Naive thymus-derived CD4-positive, alpha-beta T cell (primary cell): ENCODE data around the gene TSPAN9. TPM values are rescaled to one million over a fixed set of nuclear protein-coding genes. Genes with fewer than 3 reads are reported as not detected.

ENCODE experiments used
- ATAC-seq: fragments of 150-1000 bp; cut with Tn5 transposase; 2 replicates; pipeline ENCODE4 v1.10.0; 2021; ENCODE audit warnings: mild to moderate bottlenecking, moderate library complexity
- CTCF ChIA-PET: fragments of 350-600 bp; sonication (Branson Sonifier 250); formaldehyde crosslinking; loops from one replicate; lab custom pipeline; 2021; ENCODE audit warnings: antibody characterized with exemption; lab: Charles Lee
- POLR2A ChIA-PET: fragments of 350-600 bp; sonication (Branson Sonifier 250); formaldehyde crosslinking; loops from one replicate; lab custom pipeline; 2021; ENCODE audit warnings: antibody characterized with exemption, inconsistent platforms; lab: Charles Lee
- DNase-seq, 9 donors: peaks; one replicate each; pipeline versions ENCODE4 v3.0.0 to v3.0.0-alpha.2; 2020 to 2022; ENCODE audit warnings: mixed read lengths in 1 of 9
- H3K27ac ChIP-seq: one replicate; pipeline ENCODE4 v1.7.0; 2013; ENCODE audit warnings: mild to moderate bottlenecking, low read depth, low read length, moderate library complexity
- H3K27me3 ChIP-seq, 2 donors: one replicate each; pipeline ENCODE4 v1.7.0; 2013; ENCODE audit warnings: low read length in 2 of 2, mild to moderate bottlenecking in 2 of 2, moderate library complexity in 2 of 2; ENCODE audit not compliant: control insufficient read depth in 2 of 2, insufficient read depth in 2 of 2
- H3K36me3 ChIP-seq, 3 experiments: 1 replicate in 2 of 3; 2 replicates in 1 of 3; pipeline ENCODE4 v1.7.0; 2013; ENCODE audit warnings: low read length in 3 of 3, mild to moderate bottlenecking in 3 of 3, moderate library complexity in 1 of 3; ENCODE audit not compliant: insufficient read depth in 3 of 3, control insufficient read depth in 2 of 3
- H3K4me1 ChIP-seq, 2 donors: one replicate each; pipeline ENCODE4 v1.7.0; 2013; ENCODE audit warnings: low read length in 2 of 2, mild to moderate bottlenecking in 2 of 2, moderate library complexity in 1 of 2; ENCODE audit not compliant: control insufficient read depth in 2 of 2, insufficient read depth in 2 of 2
- H3K4me3 ChIP-seq: 2 replicates; pipeline ENCODE4 v1.7.0; 2013; ENCODE audit warnings: mild to moderate bottlenecking, low read length
- H3K9me3 ChIP-seq, 3 experiments: 1 replicate in 2 of 3; 2 replicates in 1 of 3; pipeline ENCODE4 v1.7.0; 2013; ENCODE audit warnings: low read length in 3 of 3; ENCODE audit not compliant: control insufficient read depth in 2 of 3
- H3K27ac Mint-ChIP-seq, 9 donors: one replicate each; pipeline ENCODE4 v1.8.0; 2020 to 2022; ENCODE audit warnings: mixed read lengths in 9 of 9, mild to moderate bottlenecking in 8 of 9, moderate library complexity in 5 of 9, inconsistent platforms in 2 of 9
- H3K27me3 Mint-ChIP-seq, 5 donors: one replicate each; pipeline ENCODE4 v1.8.0; 2021 to 2022; ENCODE audit warnings: mixed read lengths in 5 of 5, mild to moderate bottlenecking in 1 of 5
- H3K36me3 Mint-ChIP-seq, 5 donors: one replicate each; pipeline ENCODE4 v1.8.0; 2020 to 2022; ENCODE audit warnings: mixed read lengths in 5 of 5, mild to moderate bottlenecking in 3 of 5, inconsistent platforms in 1 of 5
- H3K4me1 Mint-ChIP-seq, 7 donors: one replicate each; pipeline ENCODE4 v1.8.0; 2020 to 2022; ENCODE audit warnings: mixed read lengths in 7 of 7, mild to moderate bottlenecking in 3 of 7, inconsistent platforms in 1 of 7
- H3K4me3 Mint-ChIP-seq, 10 donors: one replicate each; pipeline ENCODE4 v1.8.0; 2020 to 2022; ENCODE audit warnings: mild to moderate bottlenecking in 10 of 10, mixed read lengths in 10 of 10, moderate library complexity in 6 of 10, inconsistent platforms in 2 of 10
- H3K9me3 Mint-ChIP-seq, 11 donors: one replicate each; pipeline ENCODE4 v1.8.0; 2020 to 2022; ENCODE audit warnings: mixed read lengths in 11 of 11, mild to moderate bottlenecking in 4 of 11, inconsistent platforms in 1 of 11, moderate library complexity in 1 of 11
- intact Hi-C, 2 donors: fragments of 100-400 bp; cut with micrococcal nuclease; formaldehyde crosslinking; loops; one replicate each; pipeline ENCODE4 v1.15.1; 2023
- polyA plus RNA-seq, 2 donors: library from polyadenylated mRNA; unstranded; fragments of 300-500 nt; fragmentation: Illumina TruSeq; gene quantifications; one replicate each; pipeline ENCODE4 v1.2.3, GENCODE V29; 2021
- total RNA-seq, 6 experiments: library from RNA in 5 of 6; stranded (reverse) in 5 of 6; gene quantifications; 1 replicate in 5 of 6; 2 replicates in 1 of 6; pipeline ENCODE4 v1.2.3 and lab custom pipeline; 2021 to 2026

The TSPAN9 gene
- total and polyA plus RNA-seq, 7 experiments from 2014 or later = 0.20 to 1.8 (median 1.1) TPM; not detected in 1

- H3K4me1 Mint-ChIP-seq = peaks cover 14 to 18% (median 18%) of the 10 kb centered on the region in 7 donors
- Histone ChIP-seq H3K36me3 (no peaks in the 10 kb centered on the region), H3K4me1 (peaks cover 9 to 15% of the 10 kb centered on the region in 2 donors), H3K27me3 (peaks cover 0 to 4% of the 10 kb centered on the region in 2 donors), H3K9me3 (no peaks in the 10 kb centered on the region), H3K4me3 (no peak overlapping the region), H3K27ac (no peak overlapping the region)
- ChIA-PET POLR2A (no interaction called here), CTCF (no interaction called here)
- peaks cover 0 to 5% (median 2%) of the 10 kb centered on the region in 5 donors for H3K36me3 Mint-ChIP-seq
- ATAC-seq = no peak
- no peak for DNase-seq
- no peak overlapping the region for H3K27ac Mint-ChIP-seq
- intact Hi-C loops = no loop called here
- H3K27me3 Mint-ChIP-seq = peaks cover 17 to 55% (median 40%) of the 10 kb centered on the region in 5 donors
- H3K4me3 Mint-ChIP-seq = no peak overlapping the region
- H3K9me3 Mint-ChIP-seq = peaks cover 0 to 14% (median 6%) of the 10 kb centered on the region in 11 donors
These were observed 48.5 kb downstream of the TSPAN9 start for GRCh38 chr12:3125674-3126073.

- intact Hi-C loops = no loop called here
- Mint-ChIP-seq H3K4me3 (no peak overlapping the region), H3K27me3 (peaks cover 33 to 61% (median 60%) of the 10 kb centered on the region in 5 donors), H3K4me1 (peaks cover 16 to 26% (median 22%) of the 10 kb centered on the region in 7 donors), H3K9me3 (peaks cover 0 to 14% (median 6%) of the 10 kb centered on the region in 11 donors), H3K27ac (no peak overlapping the region), H3K36me3 (peaks cover 0 to 5% (median 2%) of the 10 kb centered on the region in 5 donors)
- Histone ChIP-seq H3K4me1 (peaks cover 9 to 15% of the 10 kb centered on the region in 2 donors), H3K9me3 (no peaks in the 10 kb centered on the region), H3K36me3 (no peaks in the 10 kb centered on the region), H3K27me3 (peaks cover 0 to 8% of the 10 kb centered on the region in 2 donors), H3K27ac (no peak overlapping the region), H3K4me3 (no peak overlapping the region)
- DNase-seq (no peak), ATAC-seq (no peak)
- POLR2A ChIA-PET = no interaction called here
- CTCF ChIA-PET = no interaction called here
These were observed 50.7 kb downstream of the TSPAN9 start for GRCh38 chr12:3127832-3128231.

- H3K36me3 Mint-ChIP-seq = peaks cover 0 to 5% (median 2%) of the 10 kb centered on the region in 5 donors
- peaks cover 33 to 66% (median 60%) of the 10 kb centered on the region in 5 donors for H3K27me3 Mint-ChIP-seq
- peak overlapping the region in 1 of 9 donors; percentile 12 for H3K27ac Mint-ChIP-seq
- Histone ChIP-seq H3K36me3 (no peaks in the 10 kb centered on the region), H3K4me3 (no peak overlapping the region), H3K4me1 (peaks cover 9 to 15% of the 10 kb centered on the region in 2 donors), H3K9me3 (no peaks in the 10 kb centered on the region), H3K27ac (no peak overlapping the region), H3K27me3 (peaks cover 0 to 11% of the 10 kb centered on the region in 2 donors)
- intact Hi-C loops = no loop called here
- peak overlapping the region in 4 of 10 donors; percentile 6 to 67 (median 60) for H3K4me3 Mint-ChIP-seq
- DNase-seq (no peak), ATAC-seq (no peak)
- H3K9me3 Mint-ChIP-seq = peaks cover 0 to 12% (median 6%) of the 10 kb centered on the region in 11 donors
- CTCF ChIA-PET = no interaction called here
- POLR2A ChIA-PET = no interaction called here
- peaks cover 16 to 26% (median 22%) of the 10 kb centered on the region in 7 donors for H3K4me1 Mint-ChIP-seq
These were observed 51.5 kb downstream of the TSPAN9 start for GRCh38 chr12:3128498-3129293.

DNA sequence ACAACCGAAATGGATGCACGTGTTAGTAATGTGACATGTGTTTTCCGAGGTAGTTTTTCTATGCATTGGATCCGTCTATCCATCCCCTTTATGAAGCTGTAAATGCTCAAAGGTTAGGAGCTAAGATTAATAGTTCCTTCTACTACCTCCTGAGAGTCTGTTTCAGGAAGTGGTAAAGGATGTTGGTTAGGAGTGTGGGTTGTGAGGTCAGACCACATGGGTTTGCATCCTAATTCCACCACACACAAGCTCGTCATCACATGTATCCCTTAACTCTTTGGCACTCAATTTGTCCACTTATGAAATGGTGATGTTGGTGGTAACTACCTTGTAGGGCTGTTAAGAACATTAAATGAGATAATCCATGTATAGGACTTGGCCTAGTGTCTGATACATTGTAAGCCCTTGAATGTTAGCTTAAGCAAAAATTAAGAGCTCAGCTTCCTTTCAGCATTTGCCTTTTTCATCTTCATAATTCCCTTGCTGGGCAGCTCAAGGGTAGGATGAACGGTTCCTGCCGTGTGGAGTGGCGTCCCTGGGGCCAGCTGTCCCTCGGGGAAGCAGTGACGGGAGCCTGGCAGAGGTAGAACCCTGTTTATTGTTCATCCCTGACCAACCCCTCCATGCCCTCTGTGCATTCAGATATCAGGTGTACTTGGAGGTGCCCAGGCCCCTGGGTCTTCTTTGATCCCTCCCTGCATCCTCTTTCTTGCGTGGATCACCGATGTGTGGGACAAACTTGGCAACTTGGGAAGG lies 52.3 kb downstream of the TSPAN9 start:
- H3K4me1 Mint-ChIP-seq = peaks cover 16 to 26% (median 22%) of the 10 kb centered on the region in 7 donors
- no peak overlapping the region for H3K27ac ChIP-seq
- peaks cover 9 to 15% of the 10 kb centered on the region in 2 donors for H3K4me1 ChIP-seq
- peak; percentile 53 for ATAC-seq
- H3K36me3 Mint-ChIP-seq = peaks cover 0 to 5% (median 2%) of the 10 kb centered on the region in 5 donors
- DNase-seq = peak in 4 of 9 donors; percentile 16 to 36 (median 31)
- no peak overlapping the region for H3K4me3 ChIP-seq
- H3K9me3 Mint-ChIP-seq = peaks cover 0 to 12% (median 6%) of the 10 kb centered on the region in 11 donors
- no peaks in the 10 kb centered on the region for H3K9me3 ChIP-seq
- CTCF ChIA-PET = no interaction called here
- H3K36me3 ChIP-seq = no peaks in the 10 kb centered on the region
- POLR2A ChIA-PET = no interaction called here
- peak overlapping the region in 5 of 10 donors; percentile 4 to 67 (median 56) for H3K4me3 Mint-ChIP-seq
- peaks cover 33 to 69% (median 62%) of the 10 kb centered on the region in 5 donors for H3K27me3 Mint-ChIP-seq
- H3K27ac Mint-ChIP-seq = peak overlapping the region in 3 of 9 donors; percentile 12 to 74 (median 23)
- H3K27me3 ChIP-seq = peaks cover 0 to 14% of the 10 kb centered on the region in 2 donors
- intact Hi-C loops = no loop called here

DNA sequence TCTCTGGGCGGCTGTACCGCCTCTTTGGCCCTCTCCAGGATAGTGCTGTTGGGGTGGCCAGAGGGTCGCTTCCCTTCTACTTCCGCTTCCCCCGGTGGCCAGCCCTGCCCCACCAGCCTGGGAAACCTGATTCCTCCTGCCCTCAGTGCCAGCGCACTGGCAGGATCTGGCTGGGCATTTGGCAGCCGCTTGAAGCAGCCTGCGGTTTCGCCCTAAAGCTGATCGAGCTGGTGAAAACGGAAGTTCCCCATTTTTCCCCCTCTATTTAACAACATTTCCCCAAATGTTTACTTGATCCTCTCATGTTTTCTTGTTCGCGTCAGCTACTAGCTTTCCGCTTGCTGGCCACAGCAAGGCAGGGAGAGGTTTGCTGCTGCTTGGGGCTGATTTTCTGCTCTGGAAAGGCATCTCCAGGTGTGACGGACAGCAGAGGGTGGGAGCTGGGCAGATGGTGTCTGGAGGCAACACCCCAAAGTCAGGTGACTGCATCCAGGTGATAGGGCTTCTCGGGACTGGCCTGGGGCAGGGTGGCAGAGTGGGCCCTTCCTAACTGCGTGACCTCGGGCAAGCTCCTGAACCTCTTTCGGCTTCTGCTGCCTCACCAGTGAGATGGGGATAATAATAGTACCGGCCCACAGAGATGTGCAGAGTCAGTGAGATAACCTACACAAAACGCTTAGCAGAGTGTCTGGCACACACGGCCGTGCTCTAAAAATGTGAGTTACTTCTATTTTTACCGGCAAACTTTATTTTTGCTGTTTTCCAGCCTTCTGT lies 53.1 kb downstream of the TSPAN9 start:
- H3K4me3 Mint-ChIP-seq = peak overlapping the region in 5 of 10 donors; percentile 35 to 67 (median 63)
- CTCF ChIA-PET = no interaction called here
- peaks cover 0 to 5% (median 2%) of the 10 kb centered on the region in 5 donors for H3K36me3 Mint-ChIP-seq
- no peaks in the 10 kb centered on the region for H3K36me3 ChIP-seq
- H3K27me3 ChIP-seq = peaks cover 0 to 14% of the 10 kb centered on the region in 2 donors
- peaks cover 16 to 26% (median 22%) of the 10 kb centered on the region in 7 donors for H3K4me1 Mint-ChIP-seq
- no peak overlapping the region for H3K27ac ChIP-seq
- peaks cover 0 to 12% (median 4%) of the 10 kb centered on the region in 11 donors for H3K9me3 Mint-ChIP-seq
- no peak overlapping the region for H3K4me3 ChIP-seq
- H3K27me3 Mint-ChIP-seq = peaks cover 37 to 76% (median 65%) of the 10 kb centered on the region in 5 donors
- no peak overlapping the region for H3K27ac Mint-ChIP-seq
- DNase-seq (no peak), ATAC-seq (no peak)
- no peaks in the 10 kb centered on the region for H3K9me3 ChIP-seq
- H3K4me1 ChIP-seq = peaks cover 9 to 15% of the 10 kb centered on the region in 2 donors
- POLR2A ChIA-PET = no interaction called here
- intact Hi-C loops = no loop called here

GRCh38 chr12:3131129-3131528 lies 54.0 kb downstream of the TSPAN9 start:
- peaks cover 0 to 14% of the 10 kb centered on the region in 2 donors for H3K27me3 ChIP-seq
- intact Hi-C loops = no loop called here
- DNase-seq (no peak), ATAC-seq (no peak)
- peak overlapping the region in 2 of 10 donors; percentile 21 to 56 for H3K4me3 Mint-ChIP-seq
- H3K9me3 ChIP-seq = no peaks in the 10 kb centered on the region
- no peak overlapping the region for H3K27ac ChIP-seq
- POLR2A ChIA-PET = no interaction called here
- no peak overlapping the region for H3K4me3 ChIP-seq
- peaks cover 9 to 15% of the 10 kb centered on the region in 2 donors for H3K4me1 ChIP-seq
- peaks cover 0 to 10% (median 3%) of the 10 kb centered on the region in 11 donors for H3K9me3 Mint-ChIP-seq
- no peak overlapping the region for H3K27ac Mint-ChIP-seq
- CTCF ChIA-PET = no interaction called here
- H3K4me1 Mint-ChIP-seq = peaks cover 16 to 26% (median 22%) of the 10 kb centered on the region in 7 donors
- H3K36me3 Mint-ChIP-seq = peaks cover 0 to 5% (median 0%) of the 10 kb centered on the region in 5 donors
- no peaks in the 10 kb centered on the region for H3K36me3 ChIP-seq
- H3K27me3 Mint-ChIP-seq = peaks cover 40 to 73% (median 63%) of the 10 kb centered on the region in 5 donors
